GM12864 (cell line): ENCODE data around the gene OOSP4B.

Source experiments
- DNase-seq: peaks from one replicate; pipeline ENCODE4 v3.0.0-alpha.2; 2011; ENCODE audit warnings: low read depth
- H3K4me3 ChIP-seq: 2 replicates; pipeline ENCODE4 v1.5.1; 2011; ENCODE audit warnings: mild to moderate bottlenecking, low read depth, low read length, control low read depth
- CTCF ChIP-seq: IDR thresholded peaks from 2 replicates; pipeline ENCODE4 v1.5.1; 2011; ENCODE audit warnings: low read depth, mild to moderate bottlenecking, moderate library complexity, low read length, control low read depth, inconsistent platforms; ENCODE audit errors: missing control alignments

Gene OOSP4B

GRCh38 chr11:60078745-60079144 is 61.8 kb downstream of the OOSP4B start:
- no peak overlapping the region for H3K4me3 ChIP-seq
- TF ChIP-seq CTCF = no peak
- DNase-seq = no peak

- TF ChIP-seq CTCF = no peak
- no peak overlapping the region for H3K4me3 ChIP-seq
- DNase-seq = no peak
Observed at GRCh38 chr11:60080535-60080934, 63.6 kb downstream of the OOSP4B start.
